Keratinocyte (primary cell): ENCODE data around the gene SYNE1. TPM values are rescaled to one million over a fixed set of nuclear protein-coding genes. Genes with fewer than 3 reads are reported as not detected.

Source experiments
- DNase-seq: peaks from one replicate; pipeline ENCODE4 v3.0.0-alpha.2; 2011; ENCODE audit warnings: low read depth, missing footprints, low spot score
- FAIRE-seq: peaks from 2 replicates; lab custom pipeline; 2011; peaks lifted over from hg19 to GRCh38; lab: Jason Lieb, UNC
- H2AFZ ChIP-seq: 2 replicates; pipeline ENCODE4 v1.6.0; 2012; ENCODE audit warnings: low read length, control low read depth, inconsistent platforms; ENCODE audit not compliant: control insufficient read depth
- H3K27ac ChIP-seq: 2 replicates; pipeline ENCODE4 v1.5.1; 2011; ENCODE audit warnings: low read length; ENCODE audit not compliant: control insufficient read depth, insufficient read depth
- H3K27me3 ChIP-seq: 3 replicates; pipeline ENCODE4 v1.6.0; 2011; ENCODE audit warnings: low read length; ENCODE audit not compliant: control insufficient read depth, insufficient read depth; ENCODE audit errors: extremely low read depth
- H3K36me3 ChIP-seq, 2 experiments: 2 replicates in 1 of 2; 3 replicates in 1 of 2; pipeline ENCODE4 v1.5.1; 2011; ENCODE audit warnings: low read length in 2 of 2, mild to moderate bottlenecking in 1 of 2; ENCODE audit not compliant: control insufficient read depth in 2 of 2, insufficient read depth in 2 of 2; ENCODE audit errors: extremely low read depth in 1 of 2
- H3K4me1 ChIP-seq: 3 replicates; pipeline ENCODE4 v1.5.1; 2011; ENCODE audit warnings: low read length; ENCODE audit not compliant: control insufficient read depth, insufficient read depth; ENCODE audit errors: extremely low read depth
- H3K4me2 ChIP-seq: 3 replicates; pipeline ENCODE4 v1.6.0; 2011; ENCODE audit warnings: low read depth, low read length; ENCODE audit not compliant: control insufficient read depth, insufficient read depth; ENCODE audit errors: extremely low read depth
- H3K4me3 ChIP-seq, 3 experiments: fragments of 200-600 bp in 1 of 3; sonication (generic) in 1 of 3; 2 replicates in 2 of 3; 3 replicates in 1 of 3; pipeline ENCODE4 v1.5.1; 2011 to 2016; ENCODE audit warnings: low read length in 3 of 3, mild to moderate bottlenecking in 3 of 3, control low read depth in 2 of 3, inconsistent platforms in 1 of 3, low read depth in 1 of 3, mixed read lengths in 1 of 3, mixed run types in 1 of 3, moderate library complexity in 1 of 3; ENCODE audit not compliant: control insufficient read depth in 2 of 3, insufficient read depth in 2 of 3; ENCODE audit errors: extremely low read depth in 1 of 3
- H3K79me2 ChIP-seq: 2 replicates; pipeline ENCODE4 v1.6.0; 2012; ENCODE audit warnings: low read length; ENCODE audit not compliant: control insufficient read depth, insufficient read depth
- H3K9ac ChIP-seq: 3 replicates; pipeline ENCODE4 v1.6.0; 2011; ENCODE audit warnings: low read length; ENCODE audit not compliant: control insufficient read depth, insufficient read depth; ENCODE audit errors: extremely low read depth
- H3K9me1 ChIP-seq: 3 replicates; pipeline ENCODE4 v1.6.0; 2011; ENCODE audit warnings: low read length; ENCODE audit not compliant: control insufficient read depth, insufficient read depth; ENCODE audit errors: extremely low read depth
- H3K9me3 ChIP-seq: 2 replicates; pipeline ENCODE4 v1.5.1; 2012; ENCODE audit warnings: low read depth, low read length; ENCODE audit not compliant: control insufficient read depth
- H4K20me1 ChIP-seq: 3 replicates; pipeline ENCODE4 v1.6.0; 2011; ENCODE audit warnings: low read length; ENCODE audit not compliant: control insufficient read depth, insufficient read depth; ENCODE audit errors: extremely low read depth
- CTCF ChIP-seq, 3 experiments: IDR thresholded peaks in 1 of 3; conservative IDR thresholded peaks in 1 of 3; optimal IDR thresholded peaks in 1 of 3; 2 replicates in 2 of 3; 3 replicates in 1 of 3; pipeline versions ENCODE3 to v1.5.1; 2011; ENCODE audit warnings: low read length in 3 of 3, mild to moderate bottlenecking in 3 of 3, moderate library complexity in 2 of 3, control low read depth in 1 of 3, inconsistent platforms in 1 of 3; ENCODE audit not compliant: insufficient read depth in 2 of 3; ENCODE audit errors: extremely low read depth in 1 of 3
- EZH2 ChIP-seq: IDR thresholded peaks from one replicate; pipeline ENCODE4 v1.6.1; 2012; ENCODE audit warnings: inconsistent platforms, mild to moderate bottlenecking, low read length, moderate library complexity
- dilution Hi-C: fragments of 300-500 bp; cut with MboI; formaldehyde crosslinking; loops from one replicate; pipeline ENCODE4 v1.7.0; 2020; ENCODE audit warnings: low sequenced_read_pairs; ENCODE audit not compliant: extremely low pct_ligation_motif_present
- polyA plus RNA-seq, 5 experiments: library from polyadenylated mRNA; depleted of rRNA in 3 of 5; stranded (reverse) in 3 of 5; stranded (forward) in 1 of 5; unstranded in 1 of 5; fragments of >200 nt; gene quantifications; 1 replicate in 1 of 5; 2 replicates in 3 of 5; 3 replicates in 1 of 5; pipeline versions ENCODE4 v1.2.1 to v1.2.3, GENCODE V29; 2011 to 2012; ENCODE audit warnings: missing spikeins in 2 of 5, low read depth in 1 of 5, low replicate concordance in 1 of 5

Gene SYNE1
- polyA plus RNA-seq, 1 donor (not counting 4 experiments of a cell fraction or from before 2014, with no cell fraction given) = 4.0 TPM

- no peak overlapping the region for H2AFZ ChIP-seq
- DNase-seq (peak; percentile 49), FAIRE-seq (peak; percentile 48)
- peak overlapping the region; percentile 63 for H3K27ac ChIP-seq
- no peak overlapping the region for H3K4me3 ChIP-seq
- TF ChIP-seq CTCF (optimal IDR thresholded peaks at IDR 0.05 in 1 of 3, IDR thresholded peaks at IDR 0.05 in 1 of 3, conservative IDR thresholded peaks at IDR 0.05 in 1 of 3; ENCODE audit: extremely low read depth in 1 of 3, insufficient read depth in 2 of 3, low read length in 3 of 3) = no peak
- no peak for TF ChIP-seq EZH2
- H3K9me3 ChIP-seq = no peaks in the 10 kb centered on the region
- H4K20me1 ChIP-seq = no peaks in the 10 kb centered on the region
- H3K79me2 ChIP-seq = no peaks in the 10 kb centered on the region
- no peak overlapping the region for H3K9ac ChIP-seq
- H3K4me1 ChIP-seq = peaks cover 41% of the 10 kb centered on the region
- H3K36me3 ChIP-seq = no peaks in the 10 kb centered on the region
- H3K9me1 ChIP-seq = no peaks in the 10 kb centered on the region
- no peaks in the 10 kb centered on the region for H3K27me3 ChIP-seq
- peak overlapping the region; percentile 62 for H3K4me2 ChIP-seq
- dilution Hi-C loops = no loop called here
Observed at GRCh38 chr6:152273002-152273401, 364.2 kb downstream of the SYNE1 start.

GRCh38 chr6:152272486-152272885 is 364.7 kb downstream of the SYNE1 start:
- H3K4me1 ChIP-seq = peaks cover 41% of the 10 kb centered on the region
- DNase-seq = no peak

More at GRCh38 chr6:152272486-152272885, 364.7 kb downstream of the SYNE1 start:
- Histone ChIP-seq H3K9me3 (no peaks in the 10 kb centered on the region), H3K79me2 (no peaks in the 10 kb centered on the region), H3K27me3 (no peaks in the 10 kb centered on the region), H4K20me1 (no peaks in the 10 kb centered on the region), H3K9me1 (no peaks in the 10 kb centered on the region), H2AFZ (no peak overlapping the region), H3K27ac (peak overlapping the region; percentile 50), H3K9ac (no peak overlapping the region), H3K4me2 (peak overlapping the region; percentile 62), H3K36me3 (no peaks in the 10 kb centered on the region), H3K4me3 (peak overlapping the region in 1 of 3 experiments; percentile 13)
- dilution Hi-C loops = no loop called here
- peak; percentile 32 for FAIRE-seq
- TF ChIP-seq CTCF (optimal IDR thresholded peaks at IDR 0.05 in 1 of 3, IDR thresholded peaks at IDR 0.05 in 1 of 3, conservative IDR thresholded peaks at IDR 0.05 in 1 of 3; ENCODE audit: extremely low read depth in 1 of 3, insufficient read depth in 2 of 3, low read length in 3 of 3) (no peak), EZH2 (no peak)
